ENCODE results near the gene REEP1.

Gene REEP1

DNA sequence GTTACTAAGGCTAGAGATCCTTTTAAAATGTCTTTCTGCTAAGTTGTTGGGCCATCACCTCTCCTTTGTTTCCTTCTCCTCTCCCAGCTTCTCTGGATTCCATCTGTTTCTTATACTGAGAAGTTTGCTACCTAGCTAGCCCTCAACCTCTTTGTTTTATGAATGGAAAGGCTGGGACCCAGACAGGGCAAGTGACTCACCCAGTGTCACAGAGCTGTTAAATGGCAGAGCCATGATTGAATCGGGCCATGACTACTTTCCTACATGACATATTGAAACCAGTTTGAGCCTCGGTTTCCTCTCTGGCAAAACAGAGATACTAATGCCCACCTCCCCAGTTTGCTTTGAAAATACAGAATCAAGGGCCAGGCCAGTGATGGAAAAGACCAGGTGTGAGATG lies 24.1 kb downstream of the REEP1 start:
- TF ChIP-seq, protein P1, sequence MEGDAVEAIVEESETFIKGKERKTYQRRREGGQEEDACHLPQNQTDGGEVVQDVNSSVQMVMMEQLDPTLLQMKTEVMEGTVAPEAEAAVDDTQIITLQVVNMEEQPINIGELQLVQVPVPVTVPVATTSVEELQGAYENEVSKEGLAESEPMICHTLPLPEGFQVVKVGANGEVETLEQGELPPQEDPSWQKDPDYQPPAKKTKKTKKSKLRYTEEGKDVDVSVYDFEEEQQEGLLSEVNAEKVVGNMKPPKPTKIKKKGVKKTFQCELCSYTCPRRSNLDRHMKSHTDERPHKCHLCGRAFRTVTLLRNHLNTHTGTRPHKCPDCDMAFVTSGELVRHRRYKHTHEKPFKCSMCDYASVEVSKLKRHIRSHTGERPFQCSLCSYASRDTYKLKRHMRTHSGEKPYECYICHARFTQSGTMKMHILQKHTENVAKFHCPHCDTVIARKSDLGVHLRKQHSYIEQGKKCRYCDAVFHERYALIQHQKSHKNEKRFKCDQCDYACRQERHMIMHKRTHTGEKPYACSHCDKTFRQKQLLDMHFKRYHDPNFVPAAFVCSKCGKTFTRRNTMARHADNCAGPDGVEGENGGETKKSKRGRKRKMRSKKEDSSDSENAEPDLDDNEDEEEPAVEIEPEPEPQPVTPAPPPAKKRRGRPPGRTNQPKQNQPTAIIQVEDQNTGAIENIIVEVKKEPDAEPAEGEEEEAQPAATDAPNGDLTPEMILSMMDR (IDR thresholded peaks at IDR 0.05) = no peak

DNA sequence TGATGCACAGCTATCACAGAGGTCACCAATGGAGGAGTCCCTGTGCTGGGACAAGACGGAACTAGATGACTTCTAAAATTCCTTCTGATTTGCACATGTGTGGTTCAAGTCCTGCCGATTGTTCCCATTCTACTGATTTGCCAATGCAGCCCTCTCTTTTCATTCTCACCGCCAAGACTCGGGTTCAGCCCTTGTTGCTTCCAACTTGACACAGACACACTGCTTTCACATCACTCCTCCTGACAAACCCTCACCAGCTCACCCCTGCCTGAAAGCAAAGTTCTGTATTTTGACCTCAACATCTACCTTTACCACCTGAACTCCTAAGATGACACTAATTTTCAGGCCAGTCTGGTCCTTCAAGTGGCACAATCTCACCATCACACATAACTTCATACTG lies 25.5 kb downstream of the REEP1 start:
- TF ChIP-seq, protein P1 (IDR thresholded peaks at IDR 0.05) = no peak

DNA sequence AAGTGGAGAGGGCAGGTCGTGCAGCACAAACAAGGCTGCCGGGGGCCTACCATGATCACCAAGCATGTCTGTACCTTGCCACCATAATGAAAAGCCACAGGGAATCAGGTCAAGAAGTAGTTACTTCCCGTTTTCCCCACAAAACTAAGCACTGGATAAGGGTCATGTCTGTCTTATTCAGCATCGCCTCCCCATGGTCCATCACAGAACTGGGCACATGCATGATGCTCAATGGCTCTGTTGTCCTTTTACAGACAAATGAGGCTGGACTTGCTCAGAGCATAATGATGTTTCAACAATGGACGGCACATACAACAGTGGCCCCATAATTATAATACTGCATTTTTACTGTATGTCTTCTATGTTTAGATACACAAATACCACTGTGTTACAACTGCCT lies 27.5 kb downstream of the REEP1 start:
- TF ChIP-seq, protein P1 (IDR thresholded peaks at IDR 0.05) = no peak

DNA sequence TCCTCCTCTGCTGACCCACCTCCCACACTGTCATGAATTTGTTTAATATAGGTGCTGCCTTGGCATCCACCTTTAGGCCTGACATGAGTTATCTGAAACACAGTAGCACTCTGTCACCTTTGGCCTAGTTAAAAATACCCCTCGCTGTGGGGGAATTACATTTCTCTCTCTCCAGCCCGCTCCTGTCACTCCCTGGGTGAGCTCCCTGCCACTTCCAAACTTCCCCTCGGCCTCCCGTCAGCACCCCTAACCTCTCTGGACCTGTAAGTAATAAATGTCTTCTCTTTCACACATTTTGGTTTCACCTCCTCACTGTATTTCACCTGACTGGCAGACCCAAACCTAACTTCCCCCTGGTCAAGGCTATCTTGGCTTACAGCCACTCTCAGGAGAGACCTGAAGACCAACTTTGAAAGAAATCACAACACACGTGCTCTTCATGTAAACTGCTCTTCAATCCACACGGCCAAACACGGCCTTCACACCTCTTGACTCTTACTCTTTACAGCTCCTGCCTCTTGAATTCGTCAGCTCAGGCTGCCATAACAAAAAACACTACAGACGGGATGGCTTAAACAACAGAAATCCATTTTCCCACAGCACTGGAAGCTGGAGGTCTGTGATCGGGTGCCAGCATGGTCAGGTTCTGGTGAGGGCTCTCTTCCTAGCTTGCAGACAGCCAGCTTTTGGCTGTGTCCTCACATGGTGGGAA lies 28.3 kb downstream of the REEP1 start:
- TF ChIP-seq, protein P1 (IDR thresholded peaks at IDR 0.05) = no peak

DNA sequence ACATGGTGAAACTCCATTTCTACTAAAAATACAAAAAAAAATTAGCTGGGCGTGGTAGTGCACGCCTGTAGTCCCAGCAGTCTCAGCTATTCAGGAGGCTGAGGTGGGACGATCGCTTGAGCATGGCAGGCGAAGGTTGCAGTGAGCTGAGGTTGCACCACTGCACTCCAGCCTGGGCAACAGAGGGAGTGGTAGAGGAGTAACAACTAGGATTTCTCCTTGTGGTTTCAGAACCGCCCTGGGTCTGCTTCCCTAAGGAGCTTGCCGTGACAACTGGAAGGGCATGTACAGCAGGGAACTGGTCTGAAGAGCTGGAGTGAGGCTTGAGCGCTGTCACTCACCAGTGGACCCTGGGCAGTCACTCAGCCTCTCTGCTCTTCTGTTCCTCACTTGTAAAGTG lies 29.1 kb downstream of the REEP1 start:
- TF ChIP-seq, protein P1 (IDR thresholded peaks at IDR 0.05) = no peak

DNA sequence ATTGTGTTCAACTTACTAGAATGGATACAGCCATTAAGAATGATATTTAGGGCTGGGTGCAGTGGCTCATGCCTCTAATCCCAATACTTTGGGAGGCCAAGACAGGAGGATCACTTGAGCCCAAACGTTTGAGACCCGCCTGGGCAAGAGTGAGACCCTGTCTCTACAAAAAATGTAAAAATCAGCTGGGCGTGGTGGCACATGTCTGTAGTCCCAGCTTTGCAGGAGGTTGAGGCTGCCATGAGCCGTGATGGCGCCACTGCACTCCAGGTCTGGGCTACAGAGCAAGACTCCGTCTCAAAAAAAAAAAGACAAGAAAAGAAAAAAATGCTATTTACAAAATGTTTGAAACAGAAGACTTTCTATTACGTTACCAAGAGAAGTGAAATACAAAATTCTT lies 30.0 kb downstream of the REEP1 start:
- TF ChIP-seq, protein P1 (IDR thresholded peaks at IDR 0.05) = no peak

DNA sequence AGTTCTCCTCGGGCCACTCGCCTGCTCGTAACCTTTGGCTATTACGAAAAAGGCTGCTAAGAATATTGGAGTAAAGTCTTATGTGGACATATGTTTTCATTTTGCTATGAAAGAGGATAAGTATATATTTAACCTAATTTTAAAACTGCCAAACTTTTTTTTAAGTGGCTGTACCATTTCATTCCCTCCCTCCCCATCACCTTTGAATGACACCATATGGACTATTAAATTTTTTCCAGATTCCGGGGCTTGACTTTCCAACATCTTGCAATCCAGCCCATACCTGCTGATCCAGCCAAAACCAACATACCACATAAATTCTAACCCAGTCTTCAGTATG lies 31.5 kb downstream of the REEP1 start:
- TF ChIP-seq, protein P1 (IDR thresholded peaks at IDR 0.05) = no peak

All from LNCAP (cell line).